D721Med (cell line): ENCODE data around the gene DYRK2.

Experiments used
- DNase-seq: peaks from one replicate; pipeline ENCODE4 v3.0.0; 2011; ENCODE audit warnings: low spot score; ENCODE audit not compliant: insufficient read length
- FAIRE-seq: peaks from 2 replicates; lab custom pipeline; 2011; peaks lifted over from hg19 to GRCh38; lab: Jason Lieb, UNC
- TF ChIP-seq, protein P1 (sequence below): IDR thresholded peaks from 2 replicates; pipeline ENCODE4 v1.5.1; 2012; ENCODE audit warnings: mild to moderate bottlenecking, control low read depth; ENCODE audit not compliant: insufficient read depth; ENCODE audit errors: missing control alignments

The DYRK2 gene

DNA sequence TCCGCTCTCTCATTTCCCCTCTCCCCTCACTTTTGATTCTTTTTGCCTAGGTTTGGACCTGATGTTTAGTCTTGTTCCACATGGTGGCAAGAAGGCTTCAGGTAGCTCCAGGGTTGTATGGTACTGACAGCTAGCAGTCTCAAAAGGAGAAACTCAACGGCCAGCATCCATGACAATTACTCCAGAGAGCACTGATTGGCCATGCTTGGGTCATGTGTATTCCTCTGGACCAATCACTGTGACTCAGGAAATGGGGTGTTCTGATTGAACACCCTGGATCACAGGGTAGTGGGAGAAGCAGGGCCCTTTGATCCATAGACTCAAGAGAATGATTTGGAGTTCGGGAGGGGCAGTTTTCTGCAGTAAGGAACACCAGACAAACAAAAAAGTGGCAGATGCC is 45.3 kb downstream of the DYRK2 start:
- DNase-seq, result no peak
- TF ChIP-seq, protein P1, sequence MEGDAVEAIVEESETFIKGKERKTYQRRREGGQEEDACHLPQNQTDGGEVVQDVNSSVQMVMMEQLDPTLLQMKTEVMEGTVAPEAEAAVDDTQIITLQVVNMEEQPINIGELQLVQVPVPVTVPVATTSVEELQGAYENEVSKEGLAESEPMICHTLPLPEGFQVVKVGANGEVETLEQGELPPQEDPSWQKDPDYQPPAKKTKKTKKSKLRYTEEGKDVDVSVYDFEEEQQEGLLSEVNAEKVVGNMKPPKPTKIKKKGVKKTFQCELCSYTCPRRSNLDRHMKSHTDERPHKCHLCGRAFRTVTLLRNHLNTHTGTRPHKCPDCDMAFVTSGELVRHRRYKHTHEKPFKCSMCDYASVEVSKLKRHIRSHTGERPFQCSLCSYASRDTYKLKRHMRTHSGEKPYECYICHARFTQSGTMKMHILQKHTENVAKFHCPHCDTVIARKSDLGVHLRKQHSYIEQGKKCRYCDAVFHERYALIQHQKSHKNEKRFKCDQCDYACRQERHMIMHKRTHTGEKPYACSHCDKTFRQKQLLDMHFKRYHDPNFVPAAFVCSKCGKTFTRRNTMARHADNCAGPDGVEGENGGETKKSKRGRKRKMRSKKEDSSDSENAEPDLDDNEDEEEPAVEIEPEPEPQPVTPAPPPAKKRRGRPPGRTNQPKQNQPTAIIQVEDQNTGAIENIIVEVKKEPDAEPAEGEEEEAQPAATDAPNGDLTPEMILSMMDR, result no peak
- FAIRE-seq, result no peak

DNA sequence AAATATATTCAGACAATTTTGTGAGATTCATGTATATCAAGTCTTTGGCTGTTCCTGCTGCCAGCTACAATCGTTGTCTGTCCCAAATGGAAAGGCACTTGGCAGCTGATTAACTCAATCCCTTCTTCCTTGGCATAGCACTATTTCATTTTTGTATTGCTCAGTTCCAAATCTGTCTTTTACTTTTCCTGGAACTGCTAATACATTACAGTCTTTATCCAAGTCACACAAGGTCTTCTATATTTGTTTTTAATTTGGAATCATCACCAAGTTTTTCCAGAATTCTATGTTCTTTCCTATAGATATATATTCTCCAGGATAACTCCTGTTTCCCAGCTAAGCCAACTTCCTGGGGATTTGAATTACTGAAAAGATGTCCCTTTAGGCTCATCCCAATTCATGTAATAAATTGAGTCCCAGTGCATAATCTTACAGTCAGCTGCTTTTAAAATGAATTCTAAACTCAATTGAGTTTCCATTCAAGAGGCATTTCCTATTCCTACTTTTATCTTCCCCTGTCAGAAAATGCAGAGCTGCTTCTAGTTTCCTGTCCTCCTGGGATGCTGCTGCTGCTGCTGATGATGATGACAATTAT is 45.9 kb downstream of the DYRK2 start:
- FAIRE-seq, result no peak
- TF ChIP-seq, protein P1, result no peak
- no peak for DNase-seq

DNA sequence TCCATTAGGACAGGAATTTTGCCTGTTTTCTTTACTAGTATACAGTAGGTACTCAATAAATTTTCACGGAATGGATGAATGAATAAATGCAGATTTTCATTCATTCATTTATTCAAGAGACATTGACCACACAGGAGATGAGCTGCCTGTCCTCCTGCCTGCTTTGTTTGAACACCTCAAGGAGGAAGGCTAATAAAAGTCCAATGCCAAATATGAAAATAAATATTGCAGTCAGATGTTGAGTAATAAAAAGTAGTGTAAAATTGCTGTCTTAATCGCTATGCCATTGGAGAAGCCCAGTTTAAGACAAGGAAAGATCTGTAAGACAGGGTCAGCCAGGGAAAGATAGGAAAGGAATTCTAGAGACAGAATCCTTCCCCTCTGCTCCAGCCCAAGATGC is 47.4 kb downstream of the DYRK2 start:
- FAIRE-seq, result no peak
- TF ChIP-seq, protein P1, result no peak
- no peak for DNase-seq

DNA sequence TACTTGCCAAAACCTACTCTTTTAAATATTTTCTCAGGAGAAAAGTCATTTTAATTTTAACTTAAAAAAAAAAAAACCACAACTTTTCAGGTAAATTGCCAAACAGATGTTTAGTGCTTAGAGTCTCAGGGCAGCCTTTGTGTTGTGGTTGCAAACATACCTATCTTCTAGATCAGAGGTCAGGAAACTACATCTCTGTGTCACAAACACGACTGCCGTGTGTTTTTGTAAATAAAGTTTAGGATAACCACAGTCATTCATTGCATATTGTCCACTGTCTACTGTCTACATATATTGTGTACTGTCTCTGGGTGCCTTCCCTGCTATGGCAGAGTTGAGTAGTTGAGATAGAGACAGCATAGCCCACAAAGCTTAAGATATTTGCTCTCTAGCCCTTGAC is 48.9 kb downstream of the DYRK2 start:
- DNase-seq, result no peak
- no peak for FAIRE-seq
- TF ChIP-seq, protein P1, result no peak

DNA sequence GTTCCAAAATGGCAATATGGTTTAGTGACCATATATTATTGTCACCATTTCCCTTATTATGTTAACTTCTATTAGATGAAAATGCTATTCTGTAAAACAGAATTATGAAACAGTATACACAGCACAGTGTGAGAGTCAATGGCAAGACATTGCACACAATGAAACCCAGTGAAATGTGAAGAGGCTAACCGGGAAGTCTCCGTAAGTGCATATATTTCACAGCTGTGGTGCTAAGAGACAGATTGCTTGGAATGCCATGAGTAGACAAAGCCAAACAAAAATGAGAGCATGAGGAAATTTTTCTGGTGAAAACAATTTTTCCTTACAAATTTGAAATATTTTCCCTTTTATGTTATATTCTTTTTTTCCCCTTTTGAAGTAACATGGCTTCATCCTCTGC is 49.4 kb downstream of the DYRK2 start:
- DNase-seq (no peak), FAIRE-seq (no peak)
- TF ChIP-seq, protein P1, result no peak

DNA sequence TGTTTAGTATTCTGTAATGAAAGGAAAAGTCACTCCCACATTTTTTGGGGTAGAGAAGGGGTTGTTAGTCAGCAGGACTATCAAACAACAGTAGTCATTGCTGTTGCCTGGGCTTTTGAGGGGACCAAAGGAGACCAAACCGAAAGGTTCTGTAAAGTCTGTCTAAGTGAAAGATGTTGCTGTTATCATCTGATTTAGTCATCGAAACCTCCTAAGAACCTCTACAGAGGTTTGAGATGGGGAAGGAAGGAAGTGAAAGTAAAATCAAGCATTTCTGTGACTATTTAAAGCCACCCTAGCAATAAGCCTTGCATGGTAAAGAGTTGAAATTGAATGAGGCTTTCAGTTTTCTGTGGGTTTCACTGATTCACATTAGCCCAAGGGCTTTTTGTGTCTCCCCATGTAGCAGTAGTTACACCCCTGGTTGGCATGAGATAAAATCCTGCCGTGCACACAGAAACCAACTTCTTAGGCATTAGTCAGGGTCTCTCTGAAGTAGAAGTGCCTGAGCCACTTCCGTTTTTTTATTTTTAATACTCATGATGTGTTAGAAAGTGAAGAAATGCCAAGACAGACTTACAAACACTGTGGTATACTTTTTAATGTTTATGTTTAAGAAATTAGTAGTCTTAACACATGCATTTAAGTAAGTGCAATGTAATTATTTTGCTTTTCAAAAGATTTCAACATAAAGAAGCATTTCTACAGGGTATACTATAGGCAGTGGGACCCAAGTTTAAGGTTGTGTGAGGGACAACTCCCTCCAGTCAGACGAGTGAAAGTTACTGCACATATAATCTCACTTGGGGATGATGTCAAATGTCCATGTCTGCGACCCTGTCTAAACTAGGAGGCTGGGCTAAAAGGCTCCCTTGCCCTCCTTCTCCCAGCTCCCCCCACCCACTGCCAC is 50.4 kb downstream of the DYRK2 start:
- DNase-seq (no peak), FAIRE-seq (no peak)
- TF ChIP-seq, protein P1, result no peak

DNA sequence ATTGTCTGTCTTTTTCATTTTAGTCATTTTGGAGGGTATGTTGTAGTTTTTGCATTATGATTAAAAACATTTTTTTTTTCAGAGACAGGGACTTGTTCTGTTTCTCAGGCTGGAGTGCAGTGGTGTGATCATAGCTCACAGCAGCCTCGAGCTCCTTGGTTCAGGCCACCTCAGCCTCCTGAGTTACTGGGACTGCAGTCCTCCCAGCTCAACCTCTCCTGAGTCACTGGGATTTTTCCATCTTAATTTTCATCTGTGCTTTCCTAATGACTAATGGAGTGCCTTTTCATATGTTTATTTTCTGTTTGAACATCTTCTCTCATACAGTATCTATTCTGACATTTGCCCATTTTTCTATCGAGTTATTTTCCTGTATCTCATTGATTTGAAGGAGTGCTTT is 52.6 kb downstream of the DYRK2 start:
- FAIRE-seq (no peak), DNase-seq (no peak)
- TF ChIP-seq, protein P1, result no peak
